ENCODE results near the gene NUP214.
A peak's percentile ranks its signal among the peaks of the same experiment; 100 is the strongest.
"Not testable (repeated sequence)": the region's sequence is repeated elsewhere in the genome, so short reads cannot be mapped to it uniquely, and the experiment has no call there.

Gene NUP214

GRCh38 chr9:131264231-131264630, 138.8 kb downstream of the NUP214 start:
- no peak for DNase-seq

- no peak for DNase-seq
Observed at GRCh38 chr9:131266266-131267229, 141.2 kb downstream of the NUP214 start.

DNA sequence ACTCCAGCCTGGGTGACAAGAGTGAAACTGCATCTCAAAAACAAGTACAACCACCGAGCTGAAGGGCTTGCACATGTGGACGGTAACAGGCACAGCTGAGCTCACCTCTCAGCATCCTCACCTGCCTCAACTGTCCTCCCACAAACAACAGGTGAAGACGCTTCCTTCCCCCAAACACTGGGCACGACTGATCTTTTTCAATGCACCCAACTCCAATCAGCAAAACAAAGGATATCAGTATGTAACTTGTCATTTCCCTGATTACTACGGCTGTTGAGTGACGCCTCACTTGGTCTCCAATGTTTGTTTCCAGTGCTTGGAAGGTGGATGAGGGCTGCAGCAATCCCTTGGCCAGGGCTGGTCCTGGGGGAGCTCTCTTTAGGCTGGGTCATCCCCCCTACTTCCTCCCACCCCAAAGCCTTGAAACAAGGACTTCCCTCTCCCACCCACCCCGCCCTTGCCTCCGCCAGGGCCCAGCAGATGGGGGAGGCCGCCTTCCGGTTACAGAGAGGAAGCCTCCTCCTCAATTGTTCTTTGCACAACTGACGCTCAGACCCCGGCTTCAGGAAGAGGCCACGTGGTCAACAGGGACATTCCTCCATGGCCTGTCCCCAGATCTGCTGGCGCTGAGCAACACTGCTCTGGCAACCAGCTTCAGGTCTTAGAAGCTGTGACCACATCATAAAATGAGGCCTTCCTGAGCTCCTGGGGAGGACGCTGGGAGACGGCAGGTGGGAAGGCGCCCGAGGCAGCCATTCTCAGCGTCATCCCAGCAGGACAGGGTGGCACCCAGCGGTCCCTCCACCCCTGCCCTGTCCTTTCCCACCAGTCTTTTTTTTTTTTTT, 145.0 kb downstream of the NUP214 start:
- DNase-seq = no peak

- not testable (repeated sequence) for DNase-seq
Observed at GRCh38 chr9:131271016-131271273, 145.6 kb downstream of the NUP214 start.

DNA sequence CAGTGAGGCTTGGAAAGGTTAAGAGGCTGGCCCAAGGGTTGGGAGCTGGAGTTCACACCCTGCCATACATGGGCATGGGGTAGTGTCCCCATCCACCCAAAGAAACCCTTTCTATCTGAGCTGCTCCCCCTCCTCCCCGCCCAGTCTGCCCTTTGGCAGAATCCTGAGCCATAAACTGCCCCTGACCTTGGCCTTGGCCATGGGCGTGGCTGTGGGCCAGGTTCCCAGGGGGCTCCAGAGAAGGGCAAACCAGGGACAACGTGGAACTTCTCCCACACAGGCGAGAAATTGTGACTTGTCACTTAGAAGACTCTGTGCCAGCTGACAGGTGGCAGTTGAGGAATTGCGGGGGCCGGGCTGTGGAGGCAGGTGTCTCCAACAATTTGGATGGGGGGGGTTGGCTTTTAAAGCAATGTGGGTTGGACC, 146.1 kb downstream of the NUP214 start:
- DNase-seq = no peak

GRCh38 chr9:131272212-131272611, 146.8 kb downstream of the NUP214 start:
- no peak for DNase-seq

DNA sequence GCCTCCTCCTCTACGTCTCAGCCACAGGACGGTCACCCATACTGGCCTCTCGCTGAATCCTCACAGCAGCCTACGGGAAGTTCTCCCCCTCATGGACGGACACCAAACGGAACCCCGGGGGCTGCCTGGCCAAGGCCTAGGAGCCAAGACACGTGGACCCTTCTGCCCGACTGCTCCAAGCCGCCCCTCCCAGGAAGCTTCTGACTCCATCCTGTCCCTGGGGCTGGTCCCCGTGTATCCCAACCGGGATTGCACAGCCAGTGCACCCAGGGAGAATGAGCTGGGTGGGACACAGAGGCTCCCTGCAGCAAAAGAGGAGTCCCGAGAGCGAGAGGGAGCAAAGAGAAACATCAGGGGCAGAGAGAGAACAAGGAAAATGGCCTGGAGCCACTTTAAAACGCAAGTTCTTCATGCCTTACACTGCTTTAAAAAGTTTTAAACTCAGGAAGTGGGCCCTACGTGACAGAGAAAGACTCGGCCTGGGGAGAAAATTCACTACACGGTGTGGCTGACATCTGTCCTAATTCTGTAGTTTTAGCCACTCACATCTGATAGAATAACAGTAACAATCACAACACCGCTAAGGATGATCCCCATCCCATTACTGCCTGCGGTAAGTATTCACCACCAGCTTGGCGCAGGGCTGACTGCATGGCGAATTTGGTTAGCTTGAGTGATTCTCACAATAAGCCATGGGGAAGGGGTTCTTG, 147.9 kb downstream of the NUP214 start:
- DNase-seq = no peak

DNA sequence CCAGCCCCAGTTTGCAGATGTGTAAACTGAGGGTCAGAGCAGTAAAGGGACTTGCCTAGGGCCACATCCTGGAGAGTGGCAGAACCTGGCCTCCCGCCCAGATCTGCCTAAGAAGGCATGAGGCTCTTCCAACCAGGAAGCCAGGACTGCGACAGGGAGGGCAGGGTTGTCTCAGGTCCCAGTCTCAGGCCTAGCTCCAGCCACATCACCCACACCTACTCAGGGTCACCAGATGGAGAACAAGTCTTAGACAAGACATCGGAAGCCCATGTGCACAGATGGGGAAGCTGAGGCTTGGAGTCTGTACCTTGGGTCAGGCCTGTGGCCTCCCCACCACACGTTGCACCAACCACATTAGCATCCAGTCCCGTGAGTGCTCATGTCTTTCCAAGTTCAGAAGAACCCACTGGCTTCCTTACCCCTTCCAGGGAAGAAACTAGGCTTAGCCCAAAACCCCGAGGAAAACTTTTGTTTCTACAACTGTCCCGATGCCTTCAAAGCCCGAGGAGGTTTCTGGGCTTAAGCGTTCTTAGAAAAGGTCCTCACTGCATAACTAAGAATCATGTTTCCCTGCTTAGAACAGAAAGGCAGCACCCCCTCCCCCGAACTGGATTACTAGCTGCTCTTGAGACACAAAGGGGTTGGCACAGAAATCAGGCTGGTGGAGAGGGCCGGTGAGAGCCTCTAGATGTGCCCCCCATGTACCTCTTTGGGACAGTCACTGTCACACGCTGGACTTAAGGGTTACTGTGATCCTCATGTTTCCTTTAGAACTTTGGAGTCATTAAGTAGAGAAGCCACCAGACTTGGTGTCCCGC, 148.7 kb downstream of the NUP214 start:
- no peak for DNase-seq

DNA sequence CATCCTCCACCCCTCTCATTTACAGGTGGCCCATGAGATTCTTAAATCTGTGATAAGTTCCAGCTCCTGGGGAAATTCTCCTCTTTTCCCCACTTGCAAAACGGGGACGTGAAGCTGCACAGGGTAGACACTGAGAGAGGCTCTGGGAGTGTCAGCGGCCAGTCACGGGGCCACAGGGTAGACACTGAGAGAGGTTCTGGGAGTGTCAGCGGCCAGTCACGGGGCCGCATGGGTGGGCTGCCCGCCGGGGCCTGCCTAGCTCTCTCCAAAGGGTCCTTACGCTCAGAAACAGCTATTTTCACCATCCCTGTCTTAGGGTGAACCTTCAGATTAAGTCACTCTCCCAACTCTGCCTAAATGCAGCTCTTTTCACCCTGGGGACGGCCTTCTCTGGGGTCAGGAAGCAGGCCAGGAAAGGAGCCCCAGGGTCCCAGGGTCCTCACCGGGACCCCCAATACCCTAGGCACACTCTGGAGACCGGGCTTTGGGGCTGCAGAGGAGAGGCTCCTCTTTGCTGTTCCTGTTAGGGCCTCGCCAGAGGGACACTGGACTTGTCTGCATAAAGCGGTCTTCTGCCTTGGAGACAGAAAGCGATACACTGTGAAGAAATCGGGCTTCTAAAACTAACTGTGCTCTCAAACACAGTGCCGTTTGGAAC, 149.4 kb downstream of the NUP214 start:
- DNase-seq = no peak

GRCh38 chr9:131275332-131276093, 150.1 kb downstream of the NUP214 start:
- no peak for DNase-seq

DNA sequence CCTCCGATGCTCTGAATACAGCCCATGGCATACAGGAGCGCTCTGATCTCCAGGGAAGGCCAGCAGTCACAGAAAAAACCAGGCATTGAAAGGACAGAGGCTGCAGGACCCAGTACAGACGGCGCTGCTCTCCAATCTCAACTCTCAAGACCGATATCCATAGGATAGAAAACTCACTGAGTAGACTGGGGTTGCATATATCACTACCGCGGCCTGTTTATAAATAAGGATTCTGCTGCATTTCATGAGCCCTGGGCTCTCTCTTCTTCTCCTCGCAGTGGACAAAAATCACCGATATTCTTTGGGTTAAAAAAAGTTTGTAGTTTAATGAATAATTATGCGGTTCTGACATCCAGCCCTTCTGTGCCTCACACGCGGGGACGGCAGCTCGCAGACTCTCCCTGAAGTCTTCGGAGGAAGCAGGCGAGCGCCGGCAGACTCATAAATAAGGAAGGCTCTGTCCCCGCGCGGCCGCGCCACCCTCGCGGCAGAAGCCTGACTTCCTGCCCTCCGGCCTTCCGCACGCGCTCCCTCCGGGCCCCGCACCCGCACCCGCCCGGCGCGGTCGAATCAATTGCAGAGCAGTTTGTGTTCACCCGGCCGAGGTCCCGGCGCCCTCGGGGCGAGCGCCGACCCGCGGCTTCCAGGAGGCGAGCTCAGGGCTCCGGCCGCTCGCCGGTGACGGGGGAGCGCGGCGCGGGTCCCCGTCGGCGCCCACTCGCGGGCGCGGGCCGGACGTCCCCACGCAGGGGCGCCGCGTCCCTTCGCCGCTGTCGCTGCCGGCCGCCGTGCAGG, 150.9 kb downstream of the NUP214 start, which contains the start of gene FAM78A:
Gene FAM78A, minus strand, starts transcription at position 417 of the 795 bp plus-strand sequence. Its CDS starts 331 bp downstream, at position 86.
- DNase-seq = no peak

GRCh38 chr9:131276891-131277286, 151.5 kb downstream of the NUP214 start:
- DNase-seq = no peak

- no peak for DNase-seq
Observed at GRCh38 chr9:131277287-131277909, 152.0 kb downstream of the NUP214 start.

DNA sequence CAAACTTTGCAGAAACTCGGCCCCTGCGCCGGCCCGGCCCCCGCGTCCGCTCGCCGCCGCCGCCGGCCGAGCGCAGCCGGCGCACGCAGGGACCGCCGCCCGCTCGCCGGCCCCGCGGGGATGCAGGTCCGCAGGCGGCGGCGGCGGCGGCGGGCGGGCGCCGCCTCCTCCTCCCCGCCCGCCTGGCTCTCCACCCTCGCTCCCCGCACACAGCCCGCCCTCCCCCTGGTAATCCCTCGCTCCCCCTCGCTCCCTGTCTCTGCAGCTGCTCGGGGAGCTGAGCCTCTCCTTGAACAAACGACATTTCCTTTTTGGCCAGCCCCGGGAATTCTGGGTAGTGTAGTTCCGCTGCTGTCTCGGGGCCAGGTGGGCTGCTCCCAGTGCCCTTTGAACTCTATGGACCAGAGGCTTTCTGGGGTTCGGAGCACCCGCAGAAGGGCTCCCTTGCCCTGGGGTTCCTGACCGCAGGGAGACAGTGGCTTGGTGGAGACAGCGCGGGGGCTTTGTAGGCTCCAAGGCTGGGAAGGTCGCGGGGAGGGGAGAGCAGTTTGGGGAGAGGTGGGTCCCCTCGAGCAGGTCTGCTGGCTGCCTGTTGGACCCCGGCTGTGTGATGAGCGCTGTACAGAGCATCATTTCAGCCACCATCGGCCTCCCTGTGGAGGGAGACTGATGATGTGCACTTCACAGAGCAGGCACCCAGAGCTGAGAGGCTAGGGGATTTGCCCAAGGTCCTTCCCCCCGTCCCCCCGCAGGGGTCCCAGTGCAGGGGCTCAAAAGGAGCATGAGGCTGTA, 152.7 kb downstream of the NUP214 start:
- DNase-seq = peak; percentile 88

GRCh38 chr9:131278702-131279111, 153.3 kb downstream of the NUP214 start:
- DNase-seq = no peak

DNA sequence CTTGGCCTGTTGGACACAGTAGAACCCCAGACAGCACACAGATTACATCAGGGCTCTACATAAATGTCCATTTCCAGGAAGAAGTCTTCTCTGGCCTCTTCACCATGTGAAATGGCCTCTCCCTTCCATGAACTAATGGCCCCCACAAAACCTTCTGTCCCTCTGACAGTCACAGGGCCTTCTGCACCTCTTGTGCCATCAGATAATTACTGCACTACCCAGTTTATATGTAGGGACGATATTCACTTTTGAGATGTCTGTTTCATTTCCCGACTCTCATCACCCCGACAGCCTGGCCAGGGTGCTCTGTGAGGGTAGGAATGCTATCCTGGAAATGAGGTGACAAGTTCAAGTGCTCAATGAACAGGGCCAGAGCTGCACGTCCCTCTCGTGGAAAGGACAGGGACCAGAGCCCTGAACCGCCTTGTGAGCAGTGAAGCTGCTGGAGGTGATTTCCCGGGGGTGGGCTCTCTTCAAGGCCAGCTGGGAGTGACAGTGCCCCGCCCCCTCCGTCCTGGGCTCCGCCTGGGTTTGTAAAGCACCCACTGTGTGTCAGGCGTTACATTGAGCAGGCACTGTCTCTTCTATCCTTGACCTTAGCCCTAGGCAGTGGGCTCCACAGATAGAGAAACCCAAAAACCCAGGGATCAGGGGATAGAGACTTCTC, 153.9 kb downstream of the NUP214 start:
- DNase-seq = no peak

DNA sequence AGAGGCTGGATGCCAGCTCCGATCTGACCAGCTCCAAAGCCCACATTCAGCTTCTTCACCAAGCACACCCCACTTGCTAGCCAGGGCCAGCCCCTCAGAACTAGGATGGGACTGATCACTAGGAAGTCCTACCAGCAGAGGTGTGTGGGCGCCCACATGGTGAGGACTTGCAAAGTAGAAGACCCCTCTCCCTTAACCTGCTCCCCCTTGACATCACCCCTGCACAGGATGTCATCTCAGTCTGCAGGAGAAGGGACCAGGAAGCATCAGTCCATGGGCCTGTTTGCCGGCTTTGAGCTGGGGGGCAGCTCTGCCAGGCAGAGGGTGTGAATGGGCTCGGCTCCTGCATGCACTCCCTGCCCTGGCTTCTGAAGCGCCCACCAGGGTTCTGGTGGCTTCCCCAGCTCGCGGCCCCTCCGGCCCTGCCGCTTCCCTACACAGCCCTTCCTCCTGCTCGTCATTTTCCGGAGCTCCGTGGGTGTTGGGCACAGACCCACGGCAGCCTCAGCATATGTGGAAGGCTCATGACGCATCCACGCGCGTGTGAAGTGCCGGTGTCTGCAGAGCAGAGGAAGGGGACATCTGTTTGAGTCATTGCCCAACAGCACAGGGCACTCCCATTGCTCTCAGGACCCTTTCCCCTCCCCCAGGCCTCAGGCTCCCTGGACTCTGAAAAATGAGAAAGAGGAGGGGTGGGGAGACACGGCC, 154.6 kb downstream of the NUP214 start:
- DNase-seq = no peak
